HAP-1 (cell line): Measurements from ENCODE around the gene CHCHD4.

Experiments used
- DNase-seq, 2 experiments: peaks; one replicate each; pipeline ENCODE4 v3.0.0-alpha.2; 2016 to 2020; ENCODE audit warnings: low spot score in 2 of 2
- H3K27me3 ChIP-seq: fragments of 250-450 bp; sonication (Bioruptor Pico); 2 replicates; pipeline ENCODE4 v1.5.1; 2020; ENCODE audit warnings: low read depth, mild to moderate bottlenecking, moderate library complexity
- H3K36me3 ChIP-seq: fragments of 250-450 bp; sonication (Bioruptor Pico); replicated peaks from 2 replicates; pipeline ENCODE4 v1.5.1; 2020; ENCODE audit warnings: mild to moderate bottlenecking
- H3K4me1 ChIP-seq: fragments of 250-450 bp; sonication (Bioruptor Pico); 2 replicates; pipeline ENCODE4 v1.5.1; 2020; ENCODE audit warnings: mild to moderate bottlenecking
- H3K4me3 ChIP-seq: fragments of 250-450 bp; sonication (Bioruptor Pico); 2 replicates; pipeline ENCODE4 v1.5.1; 2020; ENCODE audit warnings: mild to moderate bottlenecking, moderate library complexity
- H3K9me3 ChIP-seq: fragments of 250-450 bp; sonication (Bioruptor Pico); 2 replicates; pipeline ENCODE4 v1.5.1; 2020; ENCODE audit warnings: mild to moderate bottlenecking, moderate library complexity
- in situ Hi-C: fragments of 300-500 bp; cut with MboI; formaldehyde crosslinking; loops from 3 replicates; pipeline ENCODE4 v1.14.3; 2020; ENCODE audit warnings: low sequenced_read_pairs, inconsistent platforms, mixed read lengths

Gene CHCHD4

GRCh38 chr3:14124615-14125192, at the start of gene CHCHD4, which contains the start of gene TMEM43:
CHCHD4 (minus strand) TSS chr3:14124870; CDS start chr3:14124676, 194 bp downstream.
TMEM43 (plus strand) TSS chr3:14125052; CDS start chr3:14125194, 142 bp downstream.
- Histone ChIP-seq H3K36me3 (peaks cover 14% of the 10 kb centered on the region), H3K4me3 (peak within 1 kb of the TSS; percentile 87), H3K4me1 (peaks cover 10% of the 10 kb centered on the region), H3K9me3 (no peaks in the 10 kb centered on the region), H3K27me3 (no peaks in the 10 kb centered on the region)
- in situ Hi-C loops, result loop anchor here (5.0 to 25.0 kb wide), 3 partner anchors 120 to 462 kb away; no protein-coding TSS in a partner anchor
- DNase-seq, result peak; percentile 97 to 98

- Histone ChIP-seq H3K4me1 (peaks cover 24% of the 10 kb centered on the region), H3K9me3 (no peaks in the 10 kb centered on the region), H3K4me3 (no peak overlapping the region), H3K36me3 (peaks cover 57% of the 10 kb centered on the region), H3K27me3 (no peaks in the 10 kb centered on the region)
- no peak for DNase-seq
- in situ Hi-C loops, result no loop called here
Measured at GRCh38 chr3:14172496-14172895, 47.8 kb upstream of the CHCHD4 start.

GRCh38 chr3:14170531-14171159, 46.0 kb upstream of the CHCHD4 start:
- Histone ChIP-seq H3K27me3 (no peaks in the 10 kb centered on the region), H3K4me3 (no peak overlapping the region), H3K4me1 (peaks cover 12% of the 10 kb centered on the region), H3K9me3 (no peaks in the 10 kb centered on the region), H3K36me3 (peaks cover 70% of the 10 kb centered on the region)
- in situ Hi-C loops, result no loop called here
- DNase-seq, result no peak

GRCh38 chr3:14169871-14170270, 45.2 kb upstream of the CHCHD4 start:
- Histone ChIP-seq H3K9me3 (no peaks in the 10 kb centered on the region), H3K4me1 (peaks cover 9% of the 10 kb centered on the region), H3K4me3 (no peak overlapping the region), H3K27me3 (no peaks in the 10 kb centered on the region), H3K36me3 (peaks cover 78% of the 10 kb centered on the region)
- in situ Hi-C loops, result no loop called here
- DNase-seq, result no peak

GRCh38 chr3:14169435-14169834, 44.8 kb upstream of the CHCHD4 start:
- H3K9me3 ChIP-seq, result no peaks in the 10 kb centered on the region
- no peaks in the 10 kb centered on the region for H3K27me3 ChIP-seq
- no peak for DNase-seq
- in situ Hi-C loops, result no loop called here
- H3K4me1 ChIP-seq, result peaks cover 4% of the 10 kb centered on the region
- peaks cover 82% of the 10 kb centered on the region for H3K36me3 ChIP-seq
- H3K4me3 ChIP-seq, result no peak overlapping the region

GRCh38 chr3:14166877-14167603, 42.4 kb upstream of the CHCHD4 start:
- DNase-seq, result no peak
- no peaks in the 10 kb centered on the region for H3K27me3 ChIP-seq
- H3K4me3 ChIP-seq, result no peak overlapping the region
- H3K4me1 ChIP-seq, result no peaks in the 10 kb centered on the region
- no peaks in the 10 kb centered on the region for H3K9me3 ChIP-seq
- in situ Hi-C loops, result no loop called here
- H3K36me3 ChIP-seq, result peaks cover 94% of the 10 kb centered on the region

GRCh38 chr3:14162178-14162577, 37.5 kb upstream of the CHCHD4 start:
- H3K27me3 ChIP-seq, result no peaks in the 10 kb centered on the region
- no peaks in the 10 kb centered on the region for H3K4me1 ChIP-seq
- peaks cover 93% of the 10 kb centered on the region for H3K36me3 ChIP-seq
- H3K4me3 ChIP-seq, result no peak overlapping the region
- DNase-seq, result no peak
- H3K9me3 ChIP-seq, result 0 out of 2 replicates have a peak, but pooled peaks cover 3% of the 10 kb centered on the region
- in situ Hi-C loops, result no loop called here

- peaks cover 94% of the 10 kb centered on the region for H3K36me3 ChIP-seq
Measured at GRCh38 chr3:14161282-14161681, 36.6 kb upstream of the CHCHD4 start.

GRCh38 chr3:14159426-14159825, 34.8 kb upstream of the CHCHD4 start:
- no peak overlapping the region for H3K4me3 ChIP-seq
- H3K9me3 ChIP-seq, result 0 out of 2 replicates have a peak, but pooled peaks cover 3% of the 10 kb centered on the region
- no peak for DNase-seq
- H3K27me3 ChIP-seq, result no peaks in the 10 kb centered on the region
- no peaks in the 10 kb centered on the region for H3K4me1 ChIP-seq
- peaks cover 83% of the 10 kb centered on the region for H3K36me3 ChIP-seq
- in situ Hi-C loops, result no loop called here

More at GRCh38 chr3:14161282-14161681, 36.6 kb upstream of the CHCHD4 start:
- H3K27me3 ChIP-seq, result no peaks in the 10 kb centered on the region
- 0 out of 2 replicates have a peak, but pooled peaks cover 3% of the 10 kb centered on the region for H3K9me3 ChIP-seq
- in situ Hi-C loops, result no loop called here
- no peak overlapping the region for H3K4me3 ChIP-seq
- DNase-seq, result no peak
- no peaks in the 10 kb centered on the region for H3K4me1 ChIP-seq

GRCh38 chr3:14158370-14158769, 33.7 kb upstream of the CHCHD4 start:
- peaks cover 81% of the 10 kb centered on the region for H3K36me3 ChIP-seq
- in situ Hi-C loops, result no loop called here
- no peak for DNase-seq

GRCh38 chr3:14157951-14158350, 33.3 kb upstream of the CHCHD4 start:
- H3K27me3 ChIP-seq, result no peaks in the 10 kb centered on the region
- 0 out of 2 replicates have a peak, but pooled peaks cover 3% of the 10 kb centered on the region for H3K9me3 ChIP-seq

More at GRCh38 chr3:14158370-14158769, 33.7 kb upstream of the CHCHD4 start:
- H3K9me3 ChIP-seq, result 0 out of 2 replicates have a peak, but pooled peaks cover 3% of the 10 kb centered on the region
- no peaks in the 10 kb centered on the region for H3K4me1 ChIP-seq
- no peaks in the 10 kb centered on the region for H3K27me3 ChIP-seq
- H3K4me3 ChIP-seq, result no peak overlapping the region

GRCh38 chr3:14156843-14157561, 32.3 kb upstream of the CHCHD4 start:
- DNase-seq, result no peak
- Histone ChIP-seq H3K4me3 (no peak overlapping the region), H3K27me3 (no peaks in the 10 kb centered on the region), H3K4me1 (no peaks in the 10 kb centered on the region), H3K9me3 (0 out of 2 replicates have a peak, but pooled peaks cover 3% of the 10 kb centered on the region), H3K36me3 (peaks cover 74% of the 10 kb centered on the region)
- in situ Hi-C loops, result no loop called here

More at GRCh38 chr3:14157951-14158350, 33.3 kb upstream of the CHCHD4 start:
- no peak overlapping the region for H3K4me3 ChIP-seq
- H3K4me1 ChIP-seq, result no peaks in the 10 kb centered on the region
- no peak for DNase-seq
- in situ Hi-C loops, result no loop called here
- peaks cover 81% of the 10 kb centered on the region for H3K36me3 ChIP-seq

- H3K9me3 ChIP-seq, result no peaks in the 10 kb centered on the region
- H3K4me3 ChIP-seq, result no peak overlapping the region
- DNase-seq, result no peak
- in situ Hi-C loops, result no loop called here
- H3K27me3 ChIP-seq, result no peaks in the 10 kb centered on the region
- H3K4me1 ChIP-seq, result no peaks in the 10 kb centered on the region
- peaks cover 73% of the 10 kb centered on the region for H3K36me3 ChIP-seq
Measured at GRCh38 chr3:14156201-14156600, 31.5 kb upstream of the CHCHD4 start.
